ENCODE measurements around the gene HERC2. TPM values are rescaled to one million over a fixed set of nuclear protein-coding genes. Genes with fewer than 3 reads are reported as not detected.
A peak's percentile ranks its signal among the peaks of the same experiment; 100 is the strongest.

The HERC2 gene
- total RNA-seq, 2 donors from 2014 or later = 65.1 to 69.8 TPM

GRCh38 chr15:28131946-28132345, 190.0 kb downstream of the HERC2 start:
- TF ChIP-seq CTCF (IDR thresholded peaks at IDR 0.05) (no peak), POLR2AphosphoS5 (IDR thresholded peaks at IDR 0.05) (no peak), POLR2A (IDR thresholded peaks at IDR 0.05) (no peak)
- intact Hi-C loops (cut with DNase I) = no loop called here
- no peak overlapping the region for H3K27ac ChIP-seq
- peaks cover 0 to 12% of the 10 kb centered on the region in 2 donors for H3K36me3 ChIP-seq
- H3K9me3 ChIP-seq = no peaks in the 10 kb centered on the region
- H3K27me3 ChIP-seq (replicated peaks; ENCODE audit: insufficient read depth) = no peaks in the 10 kb centered on the region
- no peak for DNase-seq (ENCODE audit: low spot score)
- H3K4me3 ChIP-seq = no peak overlapping the region
- H3K4me1 ChIP-seq (replicated peaks) = no peaks in the 10 kb centered on the region
- 86% methylated on average over 13 of the region's 13 CpGs for WGBS

- TF ChIP-seq CTCF (IDR thresholded peaks at IDR 0.05) (no peak), POLR2AphosphoS5 (IDR thresholded peaks at IDR 0.05) (no peak), POLR2A (IDR thresholded peaks at IDR 0.05) (no peak)
- no peak for DNase-seq (ENCODE audit: low spot score)
- H3K4me1 ChIP-seq (replicated peaks) = no peaks in the 10 kb centered on the region
- peaks cover 0 to 12% of the 10 kb centered on the region in 2 donors for H3K36me3 ChIP-seq
- 92% methylated on average over 13 of the region's 13 CpGs for WGBS
- no peak overlapping the region for H3K27ac ChIP-seq
- intact Hi-C loops (cut with DNase I) = no loop called here
- no peaks in the 10 kb centered on the region for H3K9me3 ChIP-seq
- H3K4me3 ChIP-seq = no peak overlapping the region
- H3K27me3 ChIP-seq (replicated peaks; ENCODE audit: insufficient read depth) = no peaks in the 10 kb centered on the region
Observed at GRCh38 chr15:28131400-28131799, 190.6 kb downstream of the HERC2 start.

DNA sequence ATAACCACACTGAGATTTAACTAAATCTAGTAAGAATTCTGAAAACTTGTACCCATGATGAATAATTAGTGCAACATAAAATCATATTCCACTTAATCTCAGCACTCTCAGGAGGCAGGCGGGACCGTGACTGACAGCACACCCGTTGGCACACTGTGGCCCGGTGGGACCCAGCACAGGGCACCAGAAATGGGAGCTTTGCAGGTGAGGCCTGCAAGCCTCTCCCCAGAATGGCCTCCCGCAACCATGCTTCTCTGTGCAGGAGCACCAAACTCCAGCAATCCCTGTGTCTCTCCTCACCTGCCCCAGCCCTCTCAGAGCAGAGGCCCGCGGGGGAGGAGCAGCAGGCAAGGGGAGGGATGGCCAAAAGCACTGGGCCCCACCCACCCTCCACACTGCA, 191.3 kb downstream of the HERC2 start:
- H3K36me3 ChIP-seq = peaks cover 0 to 12% of the 10 kb centered on the region in 2 donors
- TF ChIP-seq POLR2A (IDR thresholded peaks at IDR 0.05) (no peak), CTCF (IDR thresholded peaks at IDR 0.05) (no peak), POLR2AphosphoS5 (IDR thresholded peaks at IDR 0.05) (no peak)

GRCh38 chr15:28129231-28129848, 192.6 kb downstream of the HERC2 start:
- H3K27me3 ChIP-seq (replicated peaks; ENCODE audit: insufficient read depth) = no peaks in the 10 kb centered on the region
- no peak for TF ChIP-seq POLR2A (IDR thresholded peaks at IDR 0.05)
- no peak for TF ChIP-seq POLR2AphosphoS5 (IDR thresholded peaks at IDR 0.05)
- TF ChIP-seq CTCF (IDR thresholded peaks at IDR 0.05) = no peak
- H3K9me3 ChIP-seq = no peaks in the 10 kb centered on the region
- WGBS = 96% methylated on average over 5 of the region's 9 CpGs
- H3K36me3 ChIP-seq = peaks cover 0 to 12% of the 10 kb centered on the region in 2 donors
- H3K4me3 ChIP-seq = no peak overlapping the region
- intact Hi-C loops (cut with DNase I) = no loop called here
- H3K4me1 ChIP-seq (replicated peaks) = no peaks in the 10 kb centered on the region
- DNase-seq (ENCODE audit: low spot score) = no peak
- no peak overlapping the region for H3K27ac ChIP-seq

More for the DNA sequence above, 191.3 kb downstream of the HERC2 start:
- no peaks in the 10 kb centered on the region for H3K4me1 ChIP-seq (replicated peaks)
- DNase-seq (ENCODE audit: low spot score) = no peak
- no peak overlapping the region for H3K4me3 ChIP-seq
- intact Hi-C loops (cut with DNase I) = no loop called here
- no peak overlapping the region for H3K27ac ChIP-seq
- 91% methylated on average over 7 of the region's 7 CpGs for WGBS
- no peaks in the 10 kb centered on the region for H3K9me3 ChIP-seq
- no peaks in the 10 kb centered on the region for H3K27me3 ChIP-seq (replicated peaks; ENCODE audit: insufficient read depth)

- peaks cover 0 to 12% of the 10 kb centered on the region in 2 donors for H3K36me3 ChIP-seq
- H3K4me3 ChIP-seq = no peak overlapping the region
- no peaks in the 10 kb centered on the region for H3K27me3 ChIP-seq (replicated peaks; ENCODE audit: insufficient read depth)
- TF ChIP-seq POLR2A (IDR thresholded peaks at IDR 0.05) = no peak
- TF ChIP-seq POLR2AphosphoS5 (IDR thresholded peaks at IDR 0.05) = peak; percentile 28
- no peak overlapping the region for H3K27ac ChIP-seq
- DNase-seq (ENCODE audit: low spot score) = peak; percentile 23
- 54% methylated on average over 11 of the region's 11 CpGs for WGBS
- intact Hi-C loops (cut with DNase I) = no loop called here
- no peaks in the 10 kb centered on the region for H3K4me1 ChIP-seq (replicated peaks)
- no peaks in the 10 kb centered on the region for H3K9me3 ChIP-seq
Observed at GRCh38 chr15:28128031-28128430, 193.9 kb downstream of the HERC2 start.
